Suppressor macrophage treated with lipopolysaccharide for 4 hours (primary cell): ENCODE data around the gene SRRM2.

Experiments
- DNase-seq: peaks from one replicate; pipeline ENCODE4 v3.0.0-alpha.2; 2020

The SRRM2 gene

GRCh38 chr16:2803545-2804195, 51.2 kb downstream of the SRRM2 start:
- no peak for DNase-seq

- no peak for DNase-seq
Observed at GRCh38 chr16:2804728-2805127, 52.3 kb downstream of the SRRM2 start.

GRCh38 chr16:2806286-2806685, 53.8 kb downstream of the SRRM2 start:
- no peak for DNase-seq

GRCh38 chr16:2808181-2808580, 55.7 kb downstream of the SRRM2 start:
- DNase-seq, result no peak

GRCh38 chr16:2809149-2809760, 56.8 kb downstream of the SRRM2 start:
- no peak for DNase-seq

- no peak for DNase-seq
Observed at GRCh38 chr16:2810651-2811050, 58.2 kb downstream of the SRRM2 start.

- DNase-seq, result no peak
Observed at GRCh38 chr16:2811703-2812471, 59.4 kb downstream of the SRRM2 start.

- peak; percentile 14 for DNase-seq
Observed at GRCh38 chr16:2813771-2814221, 61.4 kb downstream of the SRRM2 start.

GRCh38 chr16:2814551-2815298, 62.3 kb downstream of the SRRM2 start:
- DNase-seq, result no peak

- no peak for DNase-seq
Observed at GRCh38 chr16:2815299-2815771, 62.9 kb downstream of the SRRM2 start.

- no peak for DNase-seq
Observed at GRCh38 chr16:2816751-2817339, 64.4 kb downstream of the SRRM2 start, which contains the start of gene PRSS21. PRSS21 (plus strand) TSS chr16:2817237; CDS start chr16:2817269, 32 bp downstream.

GRCh38 chr16:2817340-2818271, 65.2 kb downstream of the SRRM2 start:
- no peak for DNase-seq

- DNase-seq, result no peak
Observed at GRCh38 chr16:2818272-2818876, 65.9 kb downstream of the SRRM2 start.

- DNase-seq, result no peak
Observed at GRCh38 chr16:2819179-2819938, 66.9 kb downstream of the SRRM2 start.

- DNase-seq, result no peak
Observed at GRCh38 chr16:2819939-2820835, 67.7 kb downstream of the SRRM2 start.
